Keratinocyte (primary cell): ENCODE measurements around the gene TMEM87B. TPM values are rescaled to one million over a fixed set of nuclear protein-coding genes. Genes with fewer than 3 reads are reported as not detected.

Experiments used
- DNase-seq: peaks from one replicate; pipeline ENCODE4 v3.0.0-alpha.2; 2011; ENCODE audit warnings: low read depth, missing footprints, low spot score
- FAIRE-seq: peaks from 2 replicates; lab custom pipeline; 2011; peaks lifted over from hg19 to GRCh38; lab: Jason Lieb, UNC
- H2AFZ ChIP-seq: 2 replicates; pipeline ENCODE4 v1.6.0; 2012; ENCODE audit warnings: low read length, control low read depth, inconsistent platforms; ENCODE audit not compliant: control insufficient read depth
- H3K27ac ChIP-seq: 2 replicates; pipeline ENCODE4 v1.5.1; 2011; ENCODE audit warnings: low read length; ENCODE audit not compliant: control insufficient read depth, insufficient read depth
- H3K27me3 ChIP-seq: 3 replicates; pipeline ENCODE4 v1.6.0; 2011; ENCODE audit warnings: low read length; ENCODE audit not compliant: control insufficient read depth, insufficient read depth; ENCODE audit errors: extremely low read depth
- H3K36me3 ChIP-seq, 2 experiments: 2 replicates in 1 of 2; 3 replicates in 1 of 2; pipeline ENCODE4 v1.5.1; 2011; ENCODE audit warnings: low read length in 2 of 2, mild to moderate bottlenecking in 1 of 2; ENCODE audit not compliant: control insufficient read depth in 2 of 2, insufficient read depth in 2 of 2; ENCODE audit errors: extremely low read depth in 1 of 2
- H3K4me1 ChIP-seq: 3 replicates; pipeline ENCODE4 v1.5.1; 2011; ENCODE audit warnings: low read length; ENCODE audit not compliant: control insufficient read depth, insufficient read depth; ENCODE audit errors: extremely low read depth
- H3K4me2 ChIP-seq: 3 replicates; pipeline ENCODE4 v1.6.0; 2011; ENCODE audit warnings: low read depth, low read length; ENCODE audit not compliant: control insufficient read depth, insufficient read depth; ENCODE audit errors: extremely low read depth
- H3K4me3 ChIP-seq, 3 experiments: fragments of 200-600 bp in 1 of 3; sonication (generic) in 1 of 3; 2 replicates in 2 of 3; 3 replicates in 1 of 3; pipeline ENCODE4 v1.5.1; 2011 to 2016; ENCODE audit warnings: low read length in 3 of 3, mild to moderate bottlenecking in 3 of 3, control low read depth in 2 of 3, inconsistent platforms in 1 of 3, low read depth in 1 of 3, mixed read lengths in 1 of 3, mixed run types in 1 of 3, moderate library complexity in 1 of 3; ENCODE audit not compliant: control insufficient read depth in 2 of 3, insufficient read depth in 2 of 3; ENCODE audit errors: extremely low read depth in 1 of 3
- H3K79me2 ChIP-seq: 2 replicates; pipeline ENCODE4 v1.6.0; 2012; ENCODE audit warnings: low read length; ENCODE audit not compliant: control insufficient read depth, insufficient read depth
- H3K9ac ChIP-seq: 3 replicates; pipeline ENCODE4 v1.6.0; 2011; ENCODE audit warnings: low read length; ENCODE audit not compliant: control insufficient read depth, insufficient read depth; ENCODE audit errors: extremely low read depth
- H3K9me1 ChIP-seq: 3 replicates; pipeline ENCODE4 v1.6.0; 2011; ENCODE audit warnings: low read length; ENCODE audit not compliant: control insufficient read depth, insufficient read depth; ENCODE audit errors: extremely low read depth
- H3K9me3 ChIP-seq: 2 replicates; pipeline ENCODE4 v1.5.1; 2012; ENCODE audit warnings: low read depth, low read length; ENCODE audit not compliant: control insufficient read depth
- H4K20me1 ChIP-seq: 3 replicates; pipeline ENCODE4 v1.6.0; 2011; ENCODE audit warnings: low read length; ENCODE audit not compliant: control insufficient read depth, insufficient read depth; ENCODE audit errors: extremely low read depth
- EZH2 ChIP-seq: IDR thresholded peaks from one replicate; pipeline ENCODE4 v1.6.1; 2012; ENCODE audit warnings: inconsistent platforms, mild to moderate bottlenecking, low read length, moderate library complexity
- dilution Hi-C: fragments of 300-500 bp; cut with MboI; formaldehyde crosslinking; loops from one replicate; pipeline ENCODE4 v1.7.0; 2020; ENCODE audit warnings: low sequenced_read_pairs; ENCODE audit not compliant: extremely low pct_ligation_motif_present
- polyA plus RNA-seq, 5 experiments: library from polyadenylated mRNA; depleted of rRNA in 3 of 5; stranded (reverse) in 3 of 5; stranded (forward) in 1 of 5; unstranded in 1 of 5; fragments of >200 nt; gene quantifications; 1 replicate in 1 of 5; 2 replicates in 3 of 5; 3 replicates in 1 of 5; pipeline versions ENCODE4 v1.2.1 to v1.2.3, GENCODE V29; 2011 to 2012; ENCODE audit warnings: missing spikeins in 2 of 5, low read depth in 1 of 5, low replicate concordance in 1 of 5
- TF ChIP-seq, protein P1 (sequence below), 3 experiments: IDR thresholded peaks in 1 of 3; conservative IDR thresholded peaks in 1 of 3; optimal IDR thresholded peaks in 1 of 3; 2 replicates in 2 of 3; 3 replicates in 1 of 3; pipeline versions ENCODE3 to v1.5.1; 2011; ENCODE audit warnings: low read length in 3 of 3, mild to moderate bottlenecking in 3 of 3, moderate library complexity in 2 of 3, control low read depth in 1 of 3, inconsistent platforms in 1 of 3; ENCODE audit not compliant: insufficient read depth in 2 of 3; ENCODE audit errors: extremely low read depth in 1 of 3

Gene TMEM87B
- polyA plus RNA-seq, 1 donor (not counting 4 experiments of a cell fraction or from before 2014, with no cell fraction given) = 37.3 TPM

GRCh38 chr2:112148477-112148876 is 93.4 kb downstream of the TMEM87B start:
- Histone ChIP-seq H3K4me3 (no peak overlapping the region), H3K9me1 (no peaks in the 10 kb centered on the region), H3K27ac (no peak overlapping the region), H3K36me3 (no peaks in the 10 kb centered on the region), H3K9me3 (no peaks in the 10 kb centered on the region), H3K4me2 (no peak overlapping the region), H3K27me3 (peaks cover 5% of the 10 kb centered on the region), H3K4me1 (peaks cover 13% of the 10 kb centered on the region), H3K79me2 (no peaks in the 10 kb centered on the region), H3K9ac (no peak overlapping the region), H4K20me1 (no peaks in the 10 kb centered on the region), H2AFZ (no peak overlapping the region)
- TF ChIP-seq EZH2 = no peak
- TF ChIP-seq, protein P1, sequence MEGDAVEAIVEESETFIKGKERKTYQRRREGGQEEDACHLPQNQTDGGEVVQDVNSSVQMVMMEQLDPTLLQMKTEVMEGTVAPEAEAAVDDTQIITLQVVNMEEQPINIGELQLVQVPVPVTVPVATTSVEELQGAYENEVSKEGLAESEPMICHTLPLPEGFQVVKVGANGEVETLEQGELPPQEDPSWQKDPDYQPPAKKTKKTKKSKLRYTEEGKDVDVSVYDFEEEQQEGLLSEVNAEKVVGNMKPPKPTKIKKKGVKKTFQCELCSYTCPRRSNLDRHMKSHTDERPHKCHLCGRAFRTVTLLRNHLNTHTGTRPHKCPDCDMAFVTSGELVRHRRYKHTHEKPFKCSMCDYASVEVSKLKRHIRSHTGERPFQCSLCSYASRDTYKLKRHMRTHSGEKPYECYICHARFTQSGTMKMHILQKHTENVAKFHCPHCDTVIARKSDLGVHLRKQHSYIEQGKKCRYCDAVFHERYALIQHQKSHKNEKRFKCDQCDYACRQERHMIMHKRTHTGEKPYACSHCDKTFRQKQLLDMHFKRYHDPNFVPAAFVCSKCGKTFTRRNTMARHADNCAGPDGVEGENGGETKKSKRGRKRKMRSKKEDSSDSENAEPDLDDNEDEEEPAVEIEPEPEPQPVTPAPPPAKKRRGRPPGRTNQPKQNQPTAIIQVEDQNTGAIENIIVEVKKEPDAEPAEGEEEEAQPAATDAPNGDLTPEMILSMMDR (optimal IDR thresholded peaks at IDR 0.05 in 1 of 3, IDR thresholded peaks at IDR 0.05 in 1 of 3, conservative IDR thresholded peaks at IDR 0.05 in 1 of 3; ENCODE audit: extremely low read depth in 1 of 3, insufficient read depth in 2 of 3, low read length in 3 of 3) = no peak
- dilution Hi-C loops = no loop called here
- FAIRE-seq (no peak), DNase-seq (no peak)

GRCh38 chr2:112149194-112149593 is 94.1 kb downstream of the TMEM87B start:
- peaks cover 5% of the 10 kb centered on the region for H3K27me3 ChIP-seq
- DNase-seq (no peak), FAIRE-seq (no peak)

More at GRCh38 chr2:112149194-112149593, 94.1 kb downstream of the TMEM87B start:
- no peaks in the 10 kb centered on the region for H3K9me3 ChIP-seq
- H3K4me3 ChIP-seq = no peak overlapping the region
- no peaks in the 10 kb centered on the region for H4K20me1 ChIP-seq
- H3K9me1 ChIP-seq = no peaks in the 10 kb centered on the region
- peaks cover 13% of the 10 kb centered on the region for H3K4me1 ChIP-seq
- no peak overlapping the region for H2AFZ ChIP-seq
- H3K4me2 ChIP-seq = no peak overlapping the region
- TF ChIP-seq EZH2 = no peak
- TF ChIP-seq, protein P1 (optimal IDR thresholded peaks at IDR 0.05 in 1 of 3, IDR thresholded peaks at IDR 0.05 in 1 of 3, conservative IDR thresholded peaks at IDR 0.05 in 1 of 3; ENCODE audit: extremely low read depth in 1 of 3, insufficient read depth in 2 of 3, low read length in 3 of 3) = no peak
- H3K9ac ChIP-seq = no peak overlapping the region
- H3K79me2 ChIP-seq = no peaks in the 10 kb centered on the region
- H3K36me3 ChIP-seq = no peaks in the 10 kb centered on the region
- H3K27ac ChIP-seq = no peak overlapping the region
- dilution Hi-C loops = no loop called here
